HepG2 (cell line): ENCODE data around the gene PSMB10. TPM values are rescaled to one million over a fixed set of nuclear protein-coding genes. Genes with fewer than 3 reads are reported as not detected.

Experiments
- ATAC-seq: fragments of 200-7000 bp; cut with Tn5 transposase; 3 replicates; pipeline ENCODE4 v1.9.1; 2020; ENCODE audit warnings: mild to moderate bottlenecking, moderate library complexity
- BruUV-seq: library from RNA; stranded (reverse); fragments of 400-500 nt; replicated peaks from 2 replicates; lab custom pipeline; 2021; lab: Mats Ljungman, UMichigan
- CTCF ChIA-PET: fragments of 300-600 bp; formaldehyde crosslinking; extraction: SDS; loops from one replicate; lab custom pipeline; 2021; ENCODE audit warnings: low total read pairs, inconsistent platforms, low intra/inter-chr PET ratio; lab: Yijun Ruan, JAX
- POLR2A ChIA-PET: fragments of 350-600 bp; sonication (Branson Sonifier 250); formaldehyde crosslinking; loops from one replicate; lab custom pipeline; 2020; ENCODE audit warnings: antibody characterized with exemption, inconsistent platforms; lab: Yijun Ruan, JAX
- DNase-seq: peaks from one replicate; pipeline ENCODE4 v3.0.0-alpha.2; 2015; ENCODE audit warnings: low spot score
- FAIRE-seq: peaks from 3 replicates; lab custom pipeline; 2011; peaks lifted over from hg19 to GRCh38; lab: Jason Lieb, UNC
- H2AFZ ChIP-seq: one replicate; pipeline ENCODE4 v1.6.1; 2011; ENCODE audit warnings: low read length, inconsistent platforms
- H3K27ac ChIP-seq: fragments of 300-600 bp; 3 replicates; pipeline ENCODE4 v1.8.0; 2011; ENCODE audit warnings: mixed run types, mild to moderate bottlenecking, mixed read lengths, low read length, inconsistent platforms; ENCODE audit not compliant: insufficient read depth; ENCODE audit errors: extremely low read length
- H3K27me3 ChIP-seq, 2 experiments: fragments of 200-600 bp in 1 of 2; 2 replicates in 1 of 2; 3 replicates in 1 of 2; pipeline versions ENCODE4 v1.6.0 to v1.8.0; 2011; ENCODE audit warnings: low read length in 2 of 2, mild to moderate bottlenecking in 2 of 2, moderate library complexity in 2 of 2, inconsistent platforms in 1 of 2; ENCODE audit not compliant: insufficient read depth in 2 of 2, control insufficient read depth in 1 of 2
- H3K36me3 ChIP-seq, 2 experiments: fragments of 200-600 bp in 1 of 2; replicated peaks in 1 of 2; 2 replicates in 1 of 2; 3 replicates in 1 of 2; pipeline versions ENCODE4 v1.5.1 to v1.8.0; 2011; ENCODE audit warnings: low read length in 2 of 2, inconsistent platforms in 1 of 2; ENCODE audit not compliant: insufficient read depth in 2 of 2, control insufficient read depth in 1 of 2
- H3K4me1 ChIP-seq: 2 replicates; pipeline ENCODE4 v1.5.1; 2012; ENCODE audit warnings: low read length, inconsistent platforms; ENCODE audit not compliant: insufficient read depth
- H3K4me2 ChIP-seq: 2 replicates; pipeline ENCODE4 v1.6.0; 2011; ENCODE audit warnings: low read depth, low read length, inconsistent platforms
- H3K4me3 ChIP-seq, 3 experiments: fragments of 200-600 bp in 1 of 3; sonication (generic), shearing (Covaris generic) in 1 of 3; replicated peaks in 1 of 3; 2 replicates each; pipeline ENCODE4 v1.5.1; 2011 to 2016; ENCODE audit warnings: low read length in 3 of 3, inconsistent platforms in 2 of 3, low read depth in 2 of 3, mild to moderate bottlenecking in 2 of 3, control low read depth in 1 of 3, mixed read lengths in 1 of 3; ENCODE audit not compliant: insufficient read depth in 1 of 3
- H3K79me2 ChIP-seq: one replicate; pipeline ENCODE4 v1.6.1; 2011; ENCODE audit warnings: low read length, inconsistent platforms; ENCODE audit not compliant: insufficient read depth
- H3K9ac ChIP-seq: 2 replicates; pipeline ENCODE4 v1.6.0; 2011; ENCODE audit warnings: mild to moderate bottlenecking, low read depth, low read length, inconsistent platforms; ENCODE audit not compliant: insufficient read depth
- H3K9me3 ChIP-seq: 2 replicates; pipeline ENCODE4 v1.5.1; 2012; ENCODE audit warnings: mild to moderate bottlenecking, low read length
- H4K20me1 ChIP-seq: 2 replicates; pipeline ENCODE4 v1.6.0; 2011; ENCODE audit warnings: inconsistent platforms, mild to moderate bottlenecking, low read length, moderate library complexity; ENCODE audit not compliant: insufficient read depth
- ADNP ChIP-seq: sonication (generic); formaldehyde crosslinking; IDR thresholded peaks from 2 replicates; pipeline ENCODE4 v1.4.0; 2020; ENCODE audit warnings: missing genetic modification reagents
- CBX5 ChIP-seq: sonication (generic); formaldehyde crosslinking; IDR thresholded peaks from 2 replicates; pipeline ENCODE4 v1.4.0; 2020; ENCODE audit warnings: missing genetic modification reagents, borderline replicate concordance
- GTF3A ChIP-seq: sonication (generic); formaldehyde crosslinking; conservative IDR thresholded peaks from 2 replicates; pipeline ENCODE4 v1.4.0; 2020; ENCODE audit warnings: mild to moderate bottlenecking, missing genetic modification reagents
- HDAC6 ChIP-seq: fragments of 200-600 bp; sonication (generic); IDR thresholded peaks from 2 replicates; pipeline ENCODE4 v1.7.0; 2017; ENCODE audit warnings: mild to moderate bottlenecking, antibody characterized with exemption, low read length, low read depth
- HNRNPLL ChIP-seq: fragments of 200-400 bp; formaldehyde crosslinking; IDR thresholded peaks from 2 replicates; pipeline ENCODE4 v1.6.1; 2017; ENCODE audit warnings: mild to moderate bottlenecking, low read depth, low read length; ENCODE audit not compliant: poor library complexity, severe bottlenecking
- KDM5B ChIP-seq: sonication (generic); formaldehyde crosslinking; IDR thresholded peaks from 2 replicates; pipeline ENCODE4 v1.4.0; 2020; ENCODE audit warnings: missing genetic modification reagents, mild to moderate bottlenecking, borderline replicate concordance
- MLXIP ChIP-seq: sonication (generic); formaldehyde crosslinking; IDR thresholded peaks from 2 replicates; pipeline ENCODE4 v1.9.0; 2021; ENCODE audit warnings: missing genetic modification reagents, borderline replicate concordance
- MTA1 ChIP-seq: sonication (generic); formaldehyde crosslinking; IDR thresholded peaks from 2 replicates; pipeline ENCODE4 v1.4.0; 2020; ENCODE audit warnings: missing genetic modification reagents, mild to moderate bottlenecking, borderline replicate concordance
- MZF1 ChIP-seq: sonication (generic); formaldehyde crosslinking; IDR thresholded peaks from 2 replicates; pipeline ENCODE4 v1.8.1; 2023; ENCODE audit warnings: mild to moderate bottlenecking, missing genetic modification reagents, borderline replicate concordance
- NCOA1 ChIP-seq: sonication (generic); formaldehyde crosslinking; IDR thresholded peaks from 2 replicates; pipeline ENCODE4 v1.9.0; 2021; ENCODE audit warnings: missing genetic modification reagents
- TEAD2 ChIP-seq: sonication (generic); formaldehyde crosslinking; IDR thresholded peaks from 2 replicates; pipeline ENCODE4 v1.9.0; 2021; ENCODE audit warnings: missing genetic modification reagents
- ZFAT ChIP-seq: sonication (generic); formaldehyde crosslinking; conservative IDR thresholded peaks from 2 replicates; pipeline ENCODE4 v1.8.1; 2023; ENCODE audit warnings: missing genetic modification reagents, inconsistent platforms
- ZNF18 ChIP-seq: sonication (generic); formaldehyde crosslinking; IDR thresholded peaks from 2 replicates; pipeline ENCODE4 v1.8.0; 2022; ENCODE audit warnings: mild to moderate bottlenecking, missing genetic modification reagents; ENCODE audit not compliant: insufficient replicate concordance
- ZNF768 ChIP-seq: sonication (generic); formaldehyde crosslinking; IDR thresholded peaks from 2 replicates; pipeline ENCODE4 v1.4.0; 2020; ENCODE audit warnings: missing genetic modification reagents
- ZSCAN29 ChIP-seq: sonication (generic); formaldehyde crosslinking; conservative IDR thresholded peaks from 2 replicates; pipeline ENCODE4 v1.4.0; 2020; ENCODE audit warnings: mild to moderate bottlenecking, missing genetic modification reagents
- WGBS: methylation state at CpG from one replicate; pipeline ENCODE4 v1.1.6; 2017; ENCODE audit warnings: low lambda C conversion rate; 5-methylcytosine and 5-hydroxymethylcytosine counted together
- in situ Hi-C: cut with HindIII; loops from 2 replicates; pipeline ENCODE4 v1.10.0; 2017; ENCODE audit warnings: low pct_unique_long_range_greater_than_20kb; ENCODE audit not compliant: extremely low pct_ligation_motif_present
- intact Hi-C: fragments of 100-400 bp; cut with micrococcal nuclease; formaldehyde crosslinking; loops from one replicate; pipeline ENCODE4 v1.10.0; 2022; ENCODE audit not compliant: unreplicated experiment
- polyA plus RNA-seq, 8 experiments: library from polyadenylated mRNA; depleted of rRNA in 3 of 8; stranded (reverse) in 7 of 8; unstranded in 1 of 8; fragments of >200 nt; fragmentation: Illumina TruSeq in 4 of 8; extraction: Trizol in 4 of 8; gene quantifications; 2 replicates each; pipeline versions ENCODE4 v1.2.1 to v1.2.3, GENCODE V29; 2011 to 2016; ENCODE audit warnings: low read depth in 4 of 8, missing spikeins in 1 of 8, mixed read lengths in 1 of 8; ENCODE audit not compliant: insufficient read depth in 1 of 8
- total RNA-seq, 5 experiments: library from RNA; depleted of rRNA; stranded (reverse); fragments of >200 nt; fragmentation: Illumina TruSeq; extraction: Trizol; gene quantifications; 2 replicates each; pipeline ENCODE4 v1.2.3, GENCODE V29; 2016; ENCODE audit warnings: low read depth in 1 of 5
- TF ChIP-seq, protein P1 (sequence below): IDR thresholded peaks from 2 replicates; pipeline ENCODE4 v1.6.1; 2016; ENCODE audit warnings: missing biosample characterization, missing genetic modification reagents, low read depth
- TF ChIP-seq, protein P2 (sequence below): sonication (generic); formaldehyde crosslinking; IDR thresholded peaks from 2 replicates; pipeline ENCODE4 v1.8.0; 2022; ENCODE audit warnings: missing genetic modification reagents, low read depth, mild to moderate bottlenecking, borderline replicate concordance

The PSMB10 gene
- total and polyA plus RNA-seq, 2 of the 13 experiments (the other 11 are each of a cell fraction or from before 2014, with no cell fraction given) = 12.7 to 65.9 TPM

DNA sequence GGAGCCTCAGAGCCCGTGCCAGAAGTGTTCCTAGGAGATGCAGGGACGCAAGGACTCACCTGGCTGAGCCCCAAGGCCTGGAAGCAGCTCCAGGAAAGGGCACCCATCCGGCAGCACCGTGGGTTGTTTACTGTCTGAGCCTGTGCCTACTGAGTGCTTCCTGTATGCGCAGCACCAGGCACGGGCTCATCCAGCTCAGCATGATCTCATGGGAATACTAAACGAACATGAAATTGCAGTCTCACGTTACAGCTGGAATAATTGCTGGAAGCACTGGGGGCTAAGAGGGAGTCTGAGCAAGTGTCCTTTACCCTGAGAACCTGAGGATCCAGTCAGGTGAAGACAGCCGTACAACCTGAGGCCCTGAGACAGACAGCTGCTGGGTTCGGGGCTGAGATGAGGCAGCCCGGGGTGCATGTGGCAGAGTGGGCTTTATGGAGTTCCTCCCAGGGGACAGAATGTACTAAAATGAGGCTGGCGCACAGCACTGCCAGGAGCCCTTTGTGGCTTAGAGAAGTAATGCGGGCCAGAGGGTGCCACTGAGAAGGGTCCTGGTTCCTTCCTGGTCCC, 10.4 kb downstream of the PSMB10 start:
- Histone ChIP-seq H3K9me3 (no peaks in the 10 kb centered on the region), H3K4me3 (no peak overlapping the region), H3K27ac (no peak overlapping the region), H3K4me2 (no peak overlapping the region), H3K9ac (no peak overlapping the region), H2AFZ (no peak overlapping the region), H4K20me1 (no peaks in the 10 kb centered on the region; the same call in 1 of the 2 replicates), H3K27me3 (no peaks in the 10 kb centered on the region), H3K4me1 (no peaks in the 10 kb centered on the region), H3K79me2 (no peaks in the 10 kb centered on the region), H3K36me3 (peaks cover 27 to 37% of the 10 kb centered on the region in 2 experiments)
- WGBS = 89% methylated on average over 10 of the region's 13 CpGs
- in situ Hi-C loops = loop anchor here (5.0 kb wide), 2 partner anchors 39 to 109 kb away; no protein-coding TSS in a partner anchor
- DNase-seq (no peak), ATAC-seq (peak; percentile 43), FAIRE-seq (no peak)
- intact Hi-C loops = loop anchor here (5.0 kb wide), 1 partner anchor 254 kb away; no protein-coding TSS in a partner anchor
- POLR2A ChIA-PET = interaction anchor here (1.6 kb wide), 1 partner anchor 9 kb away, joined by 3 read pairs; no protein-coding TSS in a partner anchor
- BruUV-seq = no TSS peak
- CTCF ChIA-PET = interaction anchor here (1.5 to 5.5 kb wide), 2 partner anchors 42 to 110 kb away, joined by 9 to 63 read pairs; partner anchors contain the start of gene NRN1L
- no peak for TF ChIP-seq ZSCAN29 (CRISPR knock-in tag)
- TF ChIP-seq KDM5B (CRISPR knock-in tag) = no peak
- TF ChIP-seq, protein P1, sequence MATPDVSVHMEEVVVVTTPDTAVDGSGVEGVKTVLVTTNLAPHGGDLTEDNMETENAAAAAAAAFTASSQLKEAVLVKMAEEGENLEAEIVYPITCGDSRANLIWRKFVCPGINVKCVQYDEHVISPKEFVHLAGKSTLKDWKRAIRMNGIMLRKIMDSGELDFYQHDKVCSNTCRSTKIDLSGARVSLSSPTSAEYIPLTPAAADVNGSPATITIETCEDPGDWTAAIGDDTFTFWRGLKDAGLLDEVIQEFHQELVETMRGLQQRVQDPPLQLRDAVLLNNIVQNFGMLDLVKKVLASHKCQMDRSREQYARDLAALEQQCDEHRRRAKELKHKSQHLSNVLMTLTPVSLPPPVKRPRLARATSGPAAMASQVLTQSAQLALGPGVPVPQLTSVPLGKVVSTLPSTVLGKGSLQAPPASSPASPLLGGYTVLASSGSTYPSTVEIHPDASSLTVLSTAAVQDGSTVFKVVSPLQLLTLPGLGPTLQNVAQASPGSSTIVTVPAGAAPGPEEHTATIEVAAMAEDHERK (CRISPR knock-in tag) = no peak
- TF ChIP-seq HNRNPLL = no peak
- no peak for TF ChIP-seq MLXIP (CRISPR knock-in tag)
- no peak for TF ChIP-seq MTA1 (CRISPR knock-in tag)
- TF ChIP-seq, protein P2, sequence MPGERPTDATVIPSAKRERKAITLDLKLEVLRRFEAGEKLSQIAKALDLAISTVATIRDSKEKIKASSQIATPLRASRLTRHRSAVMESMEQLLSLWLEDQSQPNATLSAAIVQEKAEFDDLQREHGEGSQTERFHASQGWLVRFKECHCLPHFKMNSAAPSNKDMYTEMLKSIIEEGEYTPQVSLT (CRISPR knock-in tag) = no peak
- no peak for TF ChIP-seq MZF1
- no peak for TF ChIP-seq ZFAT (CRISPR knock-in tag)
- TF ChIP-seq ZNF18 (CRISPR knock-in tag) = no peak
- TF ChIP-seq CBX5 = no peak
- TF ChIP-seq NCOA1 (CRISPR knock-in tag) = no peak
- TF ChIP-seq HDAC6 = no peak
- no peak for TF ChIP-seq ADNP (CRISPR knock-in tag)
- TF ChIP-seq GTF3A = no peak
- TF ChIP-seq TEAD2 (CRISPR knock-in tag) = no peak
- no peak for TF ChIP-seq ZNF768 (CRISPR knock-in tag)
